WTC11 (cell line): ENCODE data around the gene SH3BP4.

Experiments
- E2F4 ChIP-seq: sonication (generic); formaldehyde crosslinking; IDR thresholded peaks from 2 replicates; pipeline ENCODE4 v1.8.1; 2022; ENCODE audit warnings: low read depth, mild to moderate bottlenecking, moderate library complexity, missing genetic modification reagents, borderline replicate concordance
- PRDM15 ChIP-seq: sonication (generic); formaldehyde crosslinking; IDR thresholded peaks from 2 replicates; pipeline ENCODE4 v1.8.0; 2022; ENCODE audit warnings: missing genetic modification reagents
- SP1 ChIP-seq: sonication (generic); formaldehyde crosslinking; conservative IDR thresholded peaks from 2 replicates; pipeline ENCODE4 v1.8.1; 2022; ENCODE audit warnings: missing genetic modification reagents
- ZNF423 ChIP-seq: fragments of 250-450 bp; sonication (Bioruptor Pico); IDR thresholded peaks from 2 replicates; pipeline ENCODE4 v2.1.2; 2022; ENCODE audit warnings: mild to moderate bottlenecking, moderate library complexity
- TF ChIP-seq, protein P1 (sequence below): sonication (generic); formaldehyde crosslinking; IDR thresholded peaks from 2 replicates; pipeline ENCODE4 v1.8.1; 2023; ENCODE audit warnings: mild to moderate bottlenecking, moderate library complexity, missing genetic modification reagents
- TF ChIP-seq, protein P2 (sequence below): sonication (generic); formaldehyde crosslinking; IDR thresholded peaks from 2 replicates; pipeline ENCODE4 v1.8.0; 2023; ENCODE audit warnings: mild to moderate bottlenecking, missing genetic modification reagents
- TF ChIP-seq, protein P3 (sequence below): sonication (generic); formaldehyde crosslinking; IDR thresholded peaks from 2 replicates; pipeline ENCODE4 v1.8.1; 2023; ENCODE audit warnings: mild to moderate bottlenecking, missing genetic modification reagents, moderate library complexity
- TF ChIP-seq, protein P4 (sequence below): fragments of 200-600 bp; IDR thresholded peaks from 2 replicates; pipeline ENCODE4 v1.8.0; 2022; ENCODE audit warnings: antibody characterized with exemption
- TF ChIP-seq, protein P5 (sequence below): sonication (generic); formaldehyde crosslinking; IDR thresholded peaks from 2 replicates; pipeline ENCODE4 v1.8.1; 2022; ENCODE audit warnings: low read depth, missing genetic modification reagents, borderline replicate concordance

- TF ChIP-seq, protein P1, sequence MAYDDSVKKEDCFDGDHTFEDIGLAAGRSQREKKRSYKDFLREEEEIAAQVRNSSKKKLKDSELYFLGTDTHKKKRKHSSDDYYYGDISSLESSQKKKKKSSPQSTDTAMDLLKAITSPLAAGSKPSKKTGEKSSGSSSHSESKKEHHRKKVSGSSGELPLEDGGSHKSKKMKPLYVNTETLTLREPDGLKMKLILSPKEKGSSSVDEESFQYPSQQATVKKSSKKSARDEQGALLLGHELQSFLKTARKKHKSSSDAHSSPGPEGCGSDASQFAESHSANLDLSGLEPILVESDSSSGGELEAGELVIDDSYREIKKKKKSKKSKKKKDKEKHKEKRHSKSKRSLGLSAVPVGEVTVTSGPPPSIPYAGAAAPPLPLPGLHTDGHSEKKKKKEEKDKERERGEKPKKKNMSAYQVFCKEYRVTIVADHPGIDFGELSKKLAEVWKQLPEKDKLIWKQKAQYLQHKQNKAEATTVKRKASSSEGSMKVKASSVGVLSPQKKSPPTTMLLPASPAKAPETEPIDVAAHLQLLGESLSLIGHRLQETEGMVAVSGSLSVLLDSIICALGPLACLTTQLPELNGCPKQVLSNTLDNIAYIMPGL, result no peak
- TF ChIP-seq, protein P2, sequence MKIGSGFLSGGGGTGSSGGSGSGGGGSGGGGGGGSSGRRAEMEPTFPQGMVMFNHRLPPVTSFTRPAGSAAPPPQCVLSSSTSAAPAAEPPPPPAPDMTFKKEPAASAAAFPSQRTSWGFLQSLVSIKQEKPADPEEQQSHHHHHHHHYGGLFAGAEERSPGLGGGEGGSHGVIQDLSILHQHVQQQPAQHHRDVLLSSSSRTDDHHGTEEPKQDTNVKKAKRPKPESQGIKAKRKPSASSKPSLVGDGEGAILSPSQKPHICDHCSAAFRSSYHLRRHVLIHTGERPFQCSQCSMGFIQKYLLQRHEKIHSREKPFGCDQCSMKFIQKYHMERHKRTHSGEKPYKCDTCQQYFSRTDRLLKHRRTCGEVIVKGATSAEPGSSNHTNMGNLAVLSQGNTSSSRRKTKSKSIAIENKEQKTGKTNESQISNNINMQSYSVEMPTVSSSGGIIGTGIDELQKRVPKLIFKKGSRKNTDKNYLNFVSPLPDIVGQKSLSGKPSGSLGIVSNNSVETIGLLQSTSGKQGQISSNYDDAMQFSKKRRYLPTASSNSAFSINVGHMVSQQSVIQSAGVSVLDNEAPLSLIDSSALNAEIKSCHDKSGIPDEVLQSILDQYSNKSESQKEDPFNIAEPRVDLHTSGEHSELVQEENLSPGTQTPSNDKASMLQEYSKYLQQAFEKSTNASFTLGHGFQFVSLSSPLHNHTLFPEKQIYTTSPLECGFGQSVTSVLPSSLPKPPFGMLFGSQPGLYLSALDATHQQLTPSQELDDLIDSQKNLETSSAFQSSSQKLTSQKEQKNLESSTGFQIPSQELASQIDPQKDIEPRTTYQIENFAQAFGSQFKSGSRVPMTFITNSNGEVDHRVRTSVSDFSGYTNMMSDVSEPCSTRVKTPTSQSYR (CRISPR knock-in tag), result no peak
- TF ChIP-seq, protein P3, sequence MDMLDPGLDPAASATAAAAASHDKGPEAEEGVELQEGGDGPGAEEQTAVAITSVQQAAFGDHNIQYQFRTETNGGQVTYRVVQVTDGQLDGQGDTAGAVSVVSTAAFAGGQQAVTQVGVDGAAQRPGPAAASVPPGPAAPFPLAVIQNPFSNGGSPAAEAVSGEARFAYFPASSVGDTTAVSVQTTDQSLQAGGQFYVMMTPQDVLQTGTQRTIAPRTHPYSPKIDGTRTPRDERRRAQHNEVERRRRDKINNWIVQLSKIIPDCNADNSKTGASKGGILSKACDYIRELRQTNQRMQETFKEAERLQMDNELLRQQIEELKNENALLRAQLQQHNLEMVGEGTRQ (CRISPR knock-in tag), result no peak
- TF ChIP-seq E2F4 (CRISPR knock-in tag) (no peak), ZNF423 (CRISPR knock-in tag) (no peak), PRDM15 (CRISPR knock-in tag) (no peak), SP1 (CRISPR knock-in tag) (no peak)
- TF ChIP-seq, protein P4, sequence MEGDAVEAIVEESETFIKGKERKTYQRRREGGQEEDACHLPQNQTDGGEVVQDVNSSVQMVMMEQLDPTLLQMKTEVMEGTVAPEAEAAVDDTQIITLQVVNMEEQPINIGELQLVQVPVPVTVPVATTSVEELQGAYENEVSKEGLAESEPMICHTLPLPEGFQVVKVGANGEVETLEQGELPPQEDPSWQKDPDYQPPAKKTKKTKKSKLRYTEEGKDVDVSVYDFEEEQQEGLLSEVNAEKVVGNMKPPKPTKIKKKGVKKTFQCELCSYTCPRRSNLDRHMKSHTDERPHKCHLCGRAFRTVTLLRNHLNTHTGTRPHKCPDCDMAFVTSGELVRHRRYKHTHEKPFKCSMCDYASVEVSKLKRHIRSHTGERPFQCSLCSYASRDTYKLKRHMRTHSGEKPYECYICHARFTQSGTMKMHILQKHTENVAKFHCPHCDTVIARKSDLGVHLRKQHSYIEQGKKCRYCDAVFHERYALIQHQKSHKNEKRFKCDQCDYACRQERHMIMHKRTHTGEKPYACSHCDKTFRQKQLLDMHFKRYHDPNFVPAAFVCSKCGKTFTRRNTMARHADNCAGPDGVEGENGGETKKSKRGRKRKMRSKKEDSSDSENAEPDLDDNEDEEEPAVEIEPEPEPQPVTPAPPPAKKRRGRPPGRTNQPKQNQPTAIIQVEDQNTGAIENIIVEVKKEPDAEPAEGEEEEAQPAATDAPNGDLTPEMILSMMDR, result no peak
- TF ChIP-seq, protein P5, sequence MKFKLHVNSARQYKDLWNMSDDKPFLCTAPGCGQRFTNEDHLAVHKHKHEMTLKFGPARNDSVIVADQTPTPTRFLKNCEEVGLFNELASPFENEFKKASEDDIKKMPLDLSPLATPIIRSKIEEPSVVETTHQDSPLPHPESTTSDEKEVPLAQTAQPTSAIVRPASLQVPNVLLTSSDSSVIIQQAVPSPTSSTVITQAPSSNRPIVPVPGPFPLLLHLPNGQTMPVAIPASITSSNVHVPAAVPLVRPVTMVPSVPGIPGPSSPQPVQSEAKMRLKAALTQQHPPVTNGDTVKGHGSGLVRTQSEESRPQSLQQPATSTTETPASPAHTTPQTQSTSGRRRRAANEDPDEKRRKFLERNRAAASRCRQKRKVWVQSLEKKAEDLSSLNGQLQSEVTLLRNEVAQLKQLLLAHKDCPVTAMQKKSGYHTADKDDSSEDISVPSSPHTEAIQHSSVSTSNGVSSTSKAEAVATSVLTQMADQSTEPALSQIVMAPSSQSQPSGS (CRISPR knock-in tag), result no peak
Observed at GRCh38 chr2:235010117-235010714, 58.4 kb downstream of the SH3BP4 start.
